Stimulated activated CD4-positive, alpha-beta T cell treated with anti-CD3 and anti-CD28 coated beads, Interleukin-15, amount 100 ng/mL, for 1 hour (primary cell): ENCODE results near the gene SCMH1.
"Not testable (repeated sequence)": the region's sequence is repeated elsewhere in the genome, so short reads cannot be mapped to it uniquely, and the experiment has no call there.

Experiments
- DNase-seq, 2 donors: peaks; one replicate each; pipeline ENCODE4 v3.0.0-alpha.2; 2020; ENCODE audit warnings: low read depth in 1 of 2, low spot score in 1 of 2

SCMH1 gene

DNA sequence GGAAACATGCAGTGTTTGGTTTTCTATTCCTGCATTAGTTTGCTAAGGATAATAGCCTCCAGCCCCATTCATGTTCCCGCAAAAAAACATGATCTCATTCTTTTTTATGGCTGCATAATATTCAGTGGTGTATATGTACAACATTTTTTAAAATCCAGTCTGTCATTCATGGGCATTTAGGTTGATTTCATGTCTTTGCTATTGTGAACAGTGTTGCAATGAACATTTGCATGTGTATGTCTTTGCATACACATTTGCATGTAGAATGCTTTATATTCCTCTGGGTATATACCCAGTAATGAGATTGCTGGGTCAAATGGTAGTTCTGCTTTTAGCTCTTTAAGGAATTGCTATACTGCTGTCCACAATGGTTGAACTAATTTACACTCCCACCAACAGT, 9.0 kb upstream of the SCMH1 start:
- not testable (repeated sequence) for DNase-seq

DNA sequence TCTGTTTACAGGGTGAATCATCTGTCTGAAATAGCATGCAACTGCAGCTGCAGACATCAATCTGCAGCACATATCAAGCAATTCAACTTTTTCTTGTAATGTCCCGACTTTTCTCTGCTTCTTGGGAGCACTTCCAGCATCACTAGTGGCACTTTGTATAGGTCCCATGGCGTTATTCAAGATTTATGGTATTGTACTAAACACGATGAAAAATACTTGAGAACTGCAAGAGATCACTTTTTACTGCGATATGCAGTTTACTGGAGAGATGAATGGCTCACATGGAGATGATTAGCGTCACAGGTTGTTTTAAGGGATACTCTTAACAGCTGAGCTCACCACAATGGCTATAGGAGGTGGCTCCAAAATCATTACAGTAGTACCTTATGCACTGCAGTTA, 7.2 kb upstream of the SCMH1 start:
- no peak for DNase-seq

DNA sequence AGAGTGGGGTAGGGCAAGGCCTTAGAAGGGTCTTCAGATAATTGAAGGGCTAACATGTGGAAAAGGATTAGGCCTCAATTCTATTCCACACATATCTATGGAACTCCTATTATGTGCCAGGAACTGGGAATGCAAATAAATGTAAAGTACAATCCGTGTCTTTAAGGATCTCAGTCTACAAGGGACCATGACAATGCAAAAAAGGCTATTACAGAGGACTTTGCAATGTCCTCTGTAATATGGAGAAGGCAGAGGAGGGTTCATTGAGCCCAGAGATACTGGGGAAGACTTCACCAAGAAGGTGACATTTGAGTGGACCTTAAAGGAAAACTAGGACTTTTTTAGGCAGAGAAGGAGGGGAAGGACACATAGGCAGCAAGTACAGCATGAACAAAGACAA, 4.5 kb upstream of the SCMH1 start:
- DNase-seq: no peak

DNA sequence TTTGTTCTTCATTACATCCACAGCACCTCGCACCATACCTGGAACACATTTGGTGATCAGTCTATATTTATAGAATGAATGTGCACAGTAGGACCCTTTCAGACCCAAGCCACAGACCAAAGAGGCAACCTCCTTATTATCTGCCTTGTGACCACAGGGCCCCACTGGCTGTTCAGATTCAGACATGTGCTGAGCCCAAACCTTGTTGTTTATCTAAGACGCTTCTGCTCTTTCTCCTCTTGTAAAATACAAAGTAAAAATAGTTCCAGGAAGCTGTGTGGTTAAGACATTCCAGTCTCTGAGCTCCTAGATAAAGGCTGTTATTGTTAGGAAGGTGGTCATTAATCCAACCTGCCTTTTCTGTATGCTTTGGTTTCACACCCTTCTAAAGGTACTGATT, 3.6 kb upstream of the SCMH1 start:
- no peak for DNase-seq

DNA sequence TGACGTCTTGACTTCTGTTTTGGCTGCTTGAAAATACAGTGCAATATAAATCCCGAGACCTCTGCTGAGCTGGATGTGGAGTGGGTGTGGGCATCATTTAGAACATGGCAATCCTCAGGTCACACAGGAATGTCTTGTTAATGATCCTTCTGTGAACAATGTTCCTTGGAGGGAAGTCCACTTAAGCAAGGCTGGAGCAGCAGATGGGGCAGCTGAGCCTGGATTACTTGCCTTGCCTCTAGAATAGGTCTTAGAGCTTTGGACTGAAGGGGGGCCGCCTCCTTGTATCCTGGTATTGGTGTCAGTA, 926 bp upstream of the SCMH1 start:
- DNase-seq: no peak

DNA sequence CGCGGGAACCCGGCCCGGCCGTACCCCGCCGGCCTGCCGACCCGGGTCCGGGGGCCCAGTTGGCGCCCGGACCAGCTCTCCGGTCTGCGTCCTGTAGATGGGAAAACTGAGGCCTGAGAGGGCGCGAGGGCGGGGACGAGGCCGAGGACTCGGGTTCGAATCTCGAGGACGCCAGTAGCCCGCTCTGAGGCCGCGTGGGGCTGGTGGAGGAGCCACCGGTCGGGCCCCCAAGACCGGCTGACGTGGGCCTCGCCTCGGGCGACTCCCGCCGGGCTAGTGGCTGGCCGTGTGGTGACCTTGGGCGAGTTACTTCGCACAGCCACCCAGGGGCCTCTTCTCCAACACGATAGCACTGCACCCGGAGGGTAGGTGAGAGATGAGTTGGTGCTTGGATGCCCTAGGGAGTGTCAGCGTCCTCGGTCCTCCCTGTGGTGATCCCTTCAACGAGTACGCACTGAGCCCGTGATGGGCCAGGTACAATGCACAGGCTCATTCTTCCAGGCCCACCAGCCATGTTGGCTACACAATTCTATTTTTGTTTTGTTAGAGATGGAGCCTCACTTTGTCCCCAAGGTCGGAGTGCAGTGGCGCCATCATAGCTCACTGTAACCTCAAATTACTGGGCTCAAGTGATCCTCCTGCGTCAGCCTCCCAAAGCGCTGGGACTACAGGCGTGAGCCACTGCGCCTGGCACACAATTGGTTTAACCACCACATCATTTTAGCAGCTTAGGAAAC, 404 bp upstream of the SCMH1 start:
- DNase-seq: peak; percentile 3 to 18

DNA sequence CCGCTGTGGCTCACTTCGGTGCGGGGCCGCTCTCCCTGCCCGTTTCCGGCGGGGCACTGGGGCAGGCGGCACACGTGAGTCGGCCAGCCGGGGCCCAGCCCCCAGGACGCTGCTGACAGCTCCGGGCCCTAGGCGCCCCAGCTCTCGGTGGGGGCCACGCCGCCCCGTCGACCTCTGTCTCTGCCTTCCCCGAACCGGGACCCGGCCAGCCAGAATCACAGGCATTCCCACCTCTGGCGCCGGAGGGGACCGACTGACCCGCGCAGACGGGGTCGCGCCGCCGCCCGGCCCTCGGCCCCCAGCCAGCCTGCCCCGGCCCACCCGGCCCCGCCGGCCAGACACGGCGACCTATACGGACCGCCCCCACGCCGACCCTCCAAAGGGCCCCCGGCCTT, 755 bp downstream of the SCMH1 start:
- DNase-seq: peak; percentile 2 to 22

DNA sequence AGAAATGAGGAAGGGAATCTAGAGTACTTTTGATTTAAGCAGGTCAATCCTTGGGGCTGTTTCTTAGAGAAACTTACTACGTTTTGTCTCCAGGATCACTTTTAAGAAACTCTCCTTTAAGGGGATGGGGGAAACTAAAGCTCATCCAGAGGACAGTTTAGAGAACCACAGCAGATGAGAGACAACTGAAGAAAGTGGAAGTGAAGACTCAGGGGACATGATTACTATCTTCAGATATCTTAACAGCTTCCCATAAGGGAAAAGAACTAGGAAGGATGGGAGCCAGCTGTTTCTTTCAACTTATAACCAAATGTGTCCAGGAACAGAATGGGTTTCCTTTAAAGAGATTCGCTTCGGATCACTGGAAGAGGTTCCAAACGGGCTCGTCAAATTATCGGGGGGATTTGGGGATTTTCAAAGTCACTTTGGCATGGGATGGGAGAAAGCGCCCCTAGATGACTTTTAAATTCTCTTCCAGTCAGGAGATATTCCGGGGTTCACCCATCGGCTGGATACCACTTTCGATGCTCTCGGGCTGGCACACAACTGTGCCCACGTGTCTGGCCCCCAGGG, 1.2 kb downstream of the SCMH1 start:
- no peak for DNase-seq

DNA sequence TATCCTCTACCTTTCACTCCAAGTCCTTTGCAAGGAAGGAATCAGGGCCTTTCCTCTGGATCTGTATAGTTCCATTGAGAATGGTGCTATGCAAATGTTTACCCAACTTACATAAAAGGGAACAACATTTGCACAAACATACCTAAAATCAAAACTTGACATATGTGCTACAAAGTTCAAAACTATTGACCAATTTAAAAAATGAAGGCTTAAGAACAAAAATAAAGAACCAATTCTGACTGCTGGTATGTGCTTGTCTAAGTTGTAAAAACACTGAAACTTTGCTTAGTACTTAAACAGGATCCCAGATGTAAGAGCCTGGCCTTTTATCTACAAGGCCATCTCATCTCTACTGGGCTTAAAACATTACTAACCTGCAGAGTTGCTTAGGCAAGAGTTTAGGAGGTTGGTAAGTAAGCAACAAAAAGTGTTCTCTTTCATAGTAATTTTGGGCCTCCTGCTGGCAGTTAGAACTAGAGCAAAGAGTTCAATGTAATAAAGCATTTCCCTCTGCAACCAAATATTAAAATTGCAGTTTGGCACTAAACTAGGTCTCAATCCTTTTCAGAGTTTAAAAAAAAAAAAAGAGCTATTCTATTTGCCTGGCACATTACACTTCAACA, 2.0 kb downstream of the SCMH1 start:
- DNase-seq: no peak

DNA sequence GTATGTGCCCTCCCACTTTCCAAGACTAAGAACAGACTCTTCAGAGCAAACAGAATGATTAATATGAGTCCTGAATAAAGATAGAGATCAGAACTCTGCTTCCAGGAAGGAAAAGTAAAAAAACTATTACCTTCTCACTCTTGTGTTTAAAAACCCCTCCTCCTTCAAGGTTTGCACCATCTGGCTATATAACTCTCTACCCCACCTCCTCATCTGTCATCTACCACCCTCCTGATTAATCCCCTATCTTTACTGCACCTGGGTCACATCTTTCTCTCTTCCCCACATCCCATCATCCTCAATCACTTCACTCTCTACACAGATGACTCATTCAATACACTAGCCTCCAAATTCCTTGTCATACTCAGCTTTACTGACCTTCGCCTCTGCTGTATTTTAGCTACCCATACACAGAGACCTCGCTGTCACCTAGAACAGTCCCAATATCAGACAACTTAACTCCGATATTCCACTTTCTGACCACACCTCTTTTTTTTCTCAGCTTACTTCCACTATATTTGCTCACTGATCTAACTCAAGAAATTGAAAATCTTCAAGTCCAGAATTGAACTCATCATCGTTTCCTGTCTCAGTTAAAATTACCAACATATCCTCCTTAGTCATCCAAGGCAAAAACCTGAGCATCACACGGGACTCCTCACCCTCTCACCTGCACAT, 3.7 kb downstream of the SCMH1 start:
- no peak for DNase-seq

DNA sequence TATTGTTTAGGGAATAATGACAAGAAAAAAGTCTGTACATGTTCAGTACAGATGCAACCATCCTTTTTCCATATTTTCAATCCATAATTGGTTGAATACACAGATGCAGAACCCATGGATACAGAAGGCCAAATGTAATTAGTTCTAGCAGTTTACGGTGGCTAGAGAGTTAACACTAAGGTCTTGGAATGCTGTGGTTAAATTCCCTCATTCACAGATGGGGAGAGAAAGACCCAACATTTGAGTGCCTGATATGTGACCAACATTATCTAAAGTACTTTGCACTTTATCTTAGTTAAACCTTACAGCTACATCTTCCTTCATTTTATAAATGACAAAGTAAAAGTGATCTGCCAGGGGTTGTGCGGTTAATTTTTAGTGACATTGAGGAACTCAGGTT, 5.3 kb downstream of the SCMH1 start:
- no peak for DNase-seq

DNA sequence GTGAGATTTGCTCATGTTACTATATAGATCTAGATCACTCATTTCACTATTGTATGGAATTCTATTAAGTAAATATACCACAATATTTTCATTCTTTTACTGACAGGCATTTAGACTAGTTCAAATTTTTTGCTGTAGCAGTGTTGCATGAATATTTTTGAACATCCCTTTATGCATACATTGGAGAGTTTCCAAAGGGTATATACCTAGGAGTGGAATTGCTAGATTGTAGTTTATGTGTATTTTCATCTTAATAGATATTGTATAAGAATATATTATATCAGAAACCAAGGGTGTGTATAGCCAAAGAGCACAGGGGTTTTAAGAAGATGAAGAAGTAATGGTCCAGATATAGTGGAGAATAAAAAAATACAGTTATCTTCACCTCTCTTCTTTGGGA, 6.2 kb downstream of the SCMH1 start:
- no peak for DNase-seq

DNA sequence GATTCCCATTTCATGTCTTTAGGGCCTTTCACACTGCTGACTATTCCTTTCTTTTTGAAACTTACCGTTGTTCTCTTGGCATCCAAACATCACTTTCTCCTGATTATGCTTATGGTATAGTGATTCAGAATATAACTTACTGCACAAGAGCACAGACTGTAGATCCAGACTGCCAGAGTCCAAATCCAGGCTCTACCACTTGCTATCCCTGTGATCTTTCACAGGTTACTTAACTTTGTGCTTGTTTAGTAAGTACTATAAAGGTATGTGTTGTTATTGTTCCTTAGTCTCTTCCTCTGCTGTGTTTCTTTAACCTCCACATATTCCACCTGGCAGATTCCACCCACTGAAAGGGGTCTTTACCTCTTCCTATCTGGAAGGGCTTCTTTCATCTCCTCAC, 8.4 kb downstream of the SCMH1 start:
- no peak for DNase-seq

DNA sequence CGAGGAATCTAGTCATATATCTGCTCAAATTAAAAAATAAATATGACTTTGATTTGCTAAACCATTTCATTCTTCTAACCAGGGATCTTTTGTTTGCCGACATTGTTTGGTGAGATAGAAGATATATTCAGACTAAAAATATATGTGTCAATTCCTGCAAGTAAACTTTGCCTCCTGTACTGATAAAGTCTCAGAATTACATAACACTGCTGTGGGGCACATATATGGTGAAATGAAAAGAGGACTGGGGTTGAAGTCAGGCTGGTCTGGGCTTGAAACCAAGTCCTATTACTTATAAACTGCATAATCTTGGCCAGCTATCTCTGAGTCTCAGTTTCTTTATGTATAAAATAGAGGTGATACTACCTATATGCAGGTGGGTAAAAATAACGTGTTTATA, 9.8 kb downstream of the SCMH1 start:
- no peak for DNase-seq

DNA sequence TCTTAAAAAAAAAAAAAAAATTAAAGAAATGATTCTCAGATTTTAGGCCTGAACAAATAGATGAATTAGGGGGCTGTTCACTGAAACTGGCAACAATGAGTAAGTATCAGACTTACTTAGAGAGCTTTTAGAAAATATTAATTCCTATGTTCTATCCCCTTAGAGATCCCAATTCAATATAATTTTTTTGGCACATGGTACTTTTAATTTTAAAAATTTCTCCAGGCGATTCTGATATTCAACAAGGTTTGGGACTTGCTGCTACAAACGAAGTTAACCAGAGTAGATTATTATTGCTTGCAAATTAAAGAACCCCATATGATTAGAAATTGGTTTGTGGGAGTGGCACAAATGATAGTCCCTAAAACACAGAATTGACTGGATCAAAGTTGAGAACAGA, 11.4 kb downstream of the SCMH1 start:
- DNase-seq: no peak

DNA sequence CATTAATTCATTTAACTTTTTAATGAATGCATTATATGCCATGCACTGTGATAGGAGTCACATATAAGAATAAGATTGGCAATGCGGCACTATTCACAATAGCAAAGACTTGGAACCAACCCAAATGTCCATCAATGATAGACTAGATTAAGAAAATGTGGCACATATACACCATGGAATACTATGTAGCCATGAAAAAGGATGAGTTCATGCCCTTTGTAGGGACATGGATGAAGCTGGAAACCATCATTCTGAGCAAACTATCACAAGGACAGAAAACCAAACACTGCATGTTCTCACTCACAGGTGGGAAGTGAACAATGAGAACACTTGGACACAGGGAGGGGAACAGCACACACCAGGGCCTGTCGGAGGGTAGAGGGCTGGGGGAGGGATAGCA, 12.9 kb downstream of the SCMH1 start:
- DNase-seq: not testable (repeated sequence)

DNA sequence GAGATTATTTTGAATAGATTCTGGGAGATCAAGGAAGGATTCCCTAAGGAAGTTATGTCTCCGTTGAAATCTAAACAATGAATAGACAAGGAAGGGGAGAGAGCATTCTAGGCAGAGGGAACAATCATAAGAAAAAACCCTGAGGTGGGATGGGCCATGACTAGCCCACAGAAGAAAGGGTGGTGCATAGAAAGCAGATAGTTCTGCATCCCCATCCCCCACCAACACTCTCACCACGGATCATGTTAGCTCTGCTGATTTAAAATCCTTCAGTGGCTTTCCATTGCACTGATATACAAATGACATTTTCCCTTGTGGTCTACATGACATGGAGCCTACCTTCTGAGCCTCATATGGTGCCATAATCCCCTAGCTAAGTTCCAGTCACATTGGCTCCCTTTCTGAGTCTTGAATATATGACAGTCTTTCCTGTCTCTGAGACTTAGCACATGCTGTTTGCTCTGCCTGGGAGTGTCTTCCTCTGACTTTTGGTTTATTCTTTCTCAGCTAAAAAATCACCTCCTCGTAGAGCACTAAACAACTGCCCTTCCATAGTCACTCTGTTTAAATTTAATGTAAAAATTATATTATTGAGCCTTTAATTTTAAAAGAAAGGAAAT, 15.2 kb downstream of the SCMH1 start:
- DNase-seq: no peak

DNA sequence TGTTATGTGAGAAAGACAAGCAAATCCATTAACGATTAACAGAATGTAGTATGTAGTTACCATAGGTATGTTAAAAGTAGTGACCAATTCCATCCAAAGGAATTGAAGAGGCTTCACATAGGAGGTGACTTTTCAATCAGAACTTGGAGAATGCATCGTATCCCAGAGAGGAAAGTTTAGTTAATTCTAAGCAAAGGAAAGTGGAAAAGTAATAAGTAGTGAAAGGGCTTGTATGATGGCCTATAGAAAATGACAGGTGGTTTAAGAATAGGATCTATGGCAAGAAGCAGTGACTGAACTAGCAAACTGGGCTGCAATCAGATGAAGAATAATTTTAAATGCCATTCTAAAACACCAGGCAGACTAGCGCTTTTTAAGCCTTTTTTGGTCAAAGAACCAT, 16.6 kb downstream of the SCMH1 start:
- no peak for DNase-seq

DNA sequence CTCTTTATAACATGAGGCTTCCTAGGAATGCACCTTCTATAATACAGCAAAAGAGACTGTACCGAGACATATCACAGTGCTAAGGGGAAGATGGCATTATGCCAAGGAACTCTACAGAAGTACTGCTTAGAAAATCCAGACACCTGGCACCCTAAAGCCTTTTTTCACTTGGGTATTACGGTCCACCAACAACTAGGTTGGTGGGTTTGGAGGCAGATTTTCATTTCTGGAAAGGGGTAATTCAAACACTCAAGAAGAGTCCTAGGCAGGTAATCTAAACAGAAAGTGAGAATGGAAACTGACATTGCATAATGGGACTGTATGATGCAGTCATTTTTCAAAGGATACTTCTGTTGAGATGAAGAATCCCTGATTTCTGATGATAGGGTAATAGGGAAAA, 19.6 kb downstream of the SCMH1 start:
- DNase-seq: no peak

DNA sequence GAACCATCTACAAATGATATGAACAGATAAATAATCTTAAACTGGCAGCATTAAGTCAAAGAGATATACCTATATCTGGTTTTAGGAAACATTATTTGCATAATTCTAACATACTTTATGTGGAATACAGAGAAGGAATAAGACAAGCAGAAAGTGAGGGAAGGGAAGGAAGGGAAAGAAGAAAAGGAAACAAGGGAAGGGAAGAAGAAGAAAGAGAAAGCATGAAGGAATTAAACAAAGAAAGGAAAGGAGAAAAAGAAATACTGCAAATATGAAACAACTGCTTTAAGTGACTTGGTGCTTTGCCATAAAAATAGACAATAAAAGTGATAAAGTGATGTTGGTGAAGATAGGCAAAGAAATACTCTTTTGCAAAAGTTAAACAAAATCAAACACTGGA, 20.1 kb downstream of the SCMH1 start:
- DNase-seq: no peak

DNA sequence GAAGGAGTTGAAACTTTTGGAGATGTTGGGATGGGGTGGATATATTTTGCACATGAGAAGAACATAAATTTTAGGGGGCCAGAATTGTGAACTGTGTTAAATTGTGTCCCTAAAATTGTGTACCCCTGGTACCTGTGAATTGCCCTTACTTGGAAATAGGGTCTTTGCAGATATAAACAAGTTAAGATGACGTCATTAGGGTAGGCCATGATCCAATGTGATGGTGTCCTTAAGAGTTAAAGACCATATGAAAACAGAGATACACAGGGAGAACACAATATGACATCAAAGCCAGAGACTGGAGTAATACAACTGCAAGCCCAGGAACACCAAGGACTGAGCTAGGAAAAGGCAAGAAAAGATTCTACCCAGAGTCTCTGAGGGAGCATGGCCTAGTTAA, 24.0 kb downstream of the SCMH1 start:
- no peak for DNase-seq

DNA sequence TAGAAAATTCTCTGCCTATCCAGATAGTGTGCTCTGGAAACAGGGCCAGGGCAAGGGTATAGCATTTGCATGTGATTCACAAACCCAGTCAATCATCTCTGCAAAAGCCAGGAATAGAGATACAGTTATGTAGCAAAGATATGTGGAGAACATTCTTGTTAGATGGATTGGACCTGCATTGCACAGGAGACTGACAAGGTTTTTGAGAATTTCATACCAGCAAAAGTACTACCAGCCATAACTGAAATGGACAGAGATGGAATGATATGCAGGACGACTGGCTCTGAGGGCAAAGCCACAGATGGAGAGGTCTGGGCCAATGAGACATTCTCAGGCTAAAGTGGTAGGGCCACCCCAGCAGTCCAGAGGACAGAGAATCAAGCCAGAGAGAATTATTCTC, 24.7 kb downstream of the SCMH1 start:
- DNase-seq: no peak
